ENCODE results near the gene NOS1AP.

- TF ChIP-seq GATA2 (IDR thresholded peaks at IDR 0.05; ENCODE audit: low read depth, low read length) (no peak), GATA3 (IDR thresholded peaks at IDR 0.05; ENCODE audit: low read depth, low read length) (no peak)
Observed at GRCh38 chr1:162220009-162220539, 150.6 kb downstream of the NOS1AP start.
